Neural crest cell (in vitro differentiated cells): Measurements from ENCODE around the gene MARCO. TPM values are rescaled to one million over a fixed set of nuclear protein-coding genes. Genes with fewer than 3 reads are reported as not detected.

Experiments
- DNase-seq: peaks from one replicate; pipeline ENCODE4 v3.0.0; 2021; ENCODE audit warnings: low read depth, mixed read lengths, low spot score
- H3K27ac Mint-ChIP-seq: one replicate; pipeline ENCODE4 v1.8.0; 2021; ENCODE audit warnings: mild to moderate bottlenecking, mixed read lengths; ENCODE audit not compliant: unreplicated experiment
- H3K27me3 Mint-ChIP-seq: 2 replicates; pipeline ENCODE4 v1.8.0; 2021; ENCODE audit warnings: low read depth, mild to moderate bottlenecking, mixed read lengths
- H3K36me3 Mint-ChIP-seq: 2 replicates; pipeline ENCODE4 v1.8.0; 2021; ENCODE audit warnings: low read depth, mild to moderate bottlenecking, mixed read lengths
- H3K4me1 Mint-ChIP-seq: 2 replicates; pipeline ENCODE4 v1.8.0; 2021; ENCODE audit warnings: mixed read lengths
- H3K4me3 Mint-ChIP-seq: one replicate; pipeline ENCODE4 v1.8.0; 2021; ENCODE audit warnings: mild to moderate bottlenecking, mixed read lengths
- H3K9me3 Mint-ChIP-seq: 2 replicates; pipeline ENCODE4 v1.8.0; 2021; ENCODE audit warnings: mixed read lengths
- CTCF ChIP-seq: fragments of 200-600 bp; sonication (generic); conservative IDR thresholded peaks from 2 replicates; pipeline ENCODE4 v1.5.0; 2021; ENCODE audit warnings: antibody characterized with exemption, mild to moderate bottlenecking
- total RNA-seq: library from RNA; stranded (reverse); gene quantifications from 2 replicates; pipeline ENCODE4 v1.2.1, GENCODE V29; 2021

Gene MARCO
- total RNA-seq, 1 donor from 2014 or later = 0.54 TPM

DNA sequence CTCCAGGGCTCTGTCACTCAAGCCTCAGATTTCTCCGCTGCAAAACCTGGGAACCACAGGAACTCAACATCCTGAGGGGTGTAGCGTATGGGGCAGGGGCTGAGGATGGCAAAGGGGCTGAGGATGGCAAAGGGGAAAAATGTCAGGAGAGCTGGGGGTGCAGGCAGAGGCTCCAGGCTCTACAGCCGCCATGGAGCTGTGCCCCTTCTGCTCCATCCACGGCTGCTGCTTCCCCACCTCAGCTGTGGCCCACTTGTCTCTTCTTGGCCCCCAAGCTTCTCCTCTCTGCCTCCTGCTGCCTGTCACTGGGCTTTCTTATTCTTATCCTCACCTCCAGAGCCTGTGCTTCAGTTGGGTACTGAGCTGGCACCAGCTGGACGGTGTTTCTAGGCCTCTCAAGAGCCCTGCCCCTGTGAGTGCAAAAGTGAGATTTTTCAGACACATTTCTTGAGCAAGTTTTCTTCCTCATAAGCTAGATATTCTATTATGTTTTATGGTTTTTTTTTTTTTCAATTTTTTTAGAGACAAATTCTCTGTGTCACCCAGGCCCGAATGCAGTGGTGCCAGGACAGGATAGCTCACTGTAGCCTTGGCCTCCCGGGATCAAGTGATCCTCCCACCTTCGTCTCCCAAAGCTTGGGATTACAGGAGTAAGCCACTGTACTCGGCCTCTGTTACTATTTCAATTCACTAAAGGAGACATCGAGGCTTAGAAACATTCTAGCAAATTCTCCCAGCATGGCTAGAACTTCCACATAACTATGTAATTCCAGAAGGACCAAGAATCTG, 49.0 kb downstream of the MARCO start:
- no peaks in the 10 kb centered on the region for H3K36me3 Mint-ChIP-seq
- no peak for TF ChIP-seq CTCF
- H3K4me1 Mint-ChIP-seq = no peaks in the 10 kb centered on the region
- no peaks in the 10 kb centered on the region for H3K9me3 Mint-ChIP-seq
- H3K27me3 Mint-ChIP-seq = peaks cover 35% of the 10 kb centered on the region
- no peak overlapping the region for H3K4me3 Mint-ChIP-seq
- H3K27ac Mint-ChIP-seq = no peak overlapping the region
- no peak for DNase-seq

DNA sequence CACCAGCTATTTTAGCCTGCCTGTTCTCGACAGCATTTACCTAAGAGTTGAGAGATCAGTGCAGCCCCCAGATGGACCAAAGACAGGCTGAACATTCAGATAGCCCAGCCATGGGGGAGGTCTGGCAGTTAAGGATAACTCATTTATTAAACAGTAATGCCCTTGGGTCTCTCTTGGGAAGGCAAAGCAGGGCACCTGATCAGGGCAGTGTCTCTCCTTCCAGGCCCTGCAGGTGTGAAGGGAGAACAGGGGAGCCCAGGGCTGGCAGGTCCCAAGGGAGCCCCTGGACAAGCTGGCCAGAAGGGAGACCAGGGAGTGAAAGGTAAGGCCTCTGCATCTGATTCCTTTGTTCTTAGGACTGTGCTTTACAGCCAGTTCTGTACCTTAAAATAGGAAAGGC, 49.6 kb downstream of the MARCO start:
- Mint-ChIP-seq H3K27me3 (peaks cover 31% of the 10 kb centered on the region), H3K4me1 (no peaks in the 10 kb centered on the region), H3K4me3 (no peak overlapping the region), H3K36me3 (no peaks in the 10 kb centered on the region), H3K9me3 (no peaks in the 10 kb centered on the region), H3K27ac (no peak overlapping the region)
- TF ChIP-seq CTCF = no peak
- DNase-seq = no peak

DNA sequence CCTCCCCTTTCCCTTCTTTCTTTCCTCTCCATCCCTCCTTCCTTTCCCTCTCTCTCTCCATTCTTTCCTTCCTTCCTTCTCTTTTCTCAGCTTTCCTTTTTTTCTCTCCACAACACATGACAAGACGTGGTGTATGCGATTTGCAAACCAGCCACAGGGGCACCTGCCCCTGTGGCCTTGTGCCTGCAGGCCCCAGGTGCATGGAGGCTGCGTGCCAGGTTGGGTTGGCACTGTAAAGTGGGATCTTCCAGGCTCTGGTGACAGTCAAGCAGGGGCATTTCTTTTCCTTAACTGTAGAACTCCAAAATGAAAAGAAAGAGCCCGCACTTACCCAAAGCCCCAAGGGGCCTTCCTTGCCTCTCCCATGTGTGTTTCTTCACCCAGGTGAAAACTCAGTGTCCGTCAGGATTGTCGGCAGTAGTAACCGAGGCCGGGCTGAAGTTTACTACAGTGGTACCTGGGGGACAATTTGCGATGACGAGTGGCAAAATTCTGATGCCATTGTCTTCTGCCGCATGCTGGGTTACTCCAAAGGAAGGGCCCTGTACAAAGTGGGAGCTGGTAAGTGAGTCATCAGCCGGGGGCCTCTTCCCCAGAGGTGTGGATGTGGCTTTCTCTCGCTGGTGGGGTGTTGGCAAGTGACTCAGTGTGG, 50.9 kb downstream of the MARCO start:
- no peak for TF ChIP-seq CTCF
- Mint-ChIP-seq H3K4me1 (no peaks in the 10 kb centered on the region), H3K4me3 (no peak overlapping the region), H3K27ac (no peak overlapping the region), H3K36me3 (no peaks in the 10 kb centered on the region), H3K9me3 (no peaks in the 10 kb centered on the region), H3K27me3 (peaks cover 22% of the 10 kb centered on the region)
- DNase-seq = no peak

- Mint-ChIP-seq H3K9me3 (no peaks in the 10 kb centered on the region), H3K27me3 (peaks cover 20% of the 10 kb centered on the region), H3K4me3 (no peak overlapping the region), H3K27ac (no peak overlapping the region), H3K36me3 (no peaks in the 10 kb centered on the region), H3K4me1 (no peaks in the 10 kb centered on the region)
- TF ChIP-seq CTCF = no peak
- no peak for DNase-seq
Observed at GRCh38 chr2:118993392-118993752, 51.4 kb downstream of the MARCO start.

GRCh38 chr2:118994172-118994700, 52.2 kb downstream of the MARCO start:
- H3K36me3 Mint-ChIP-seq = no peaks in the 10 kb centered on the region
- TF ChIP-seq CTCF = no peak
- DNase-seq = no peak
- H3K27me3 Mint-ChIP-seq = peaks cover 16% of the 10 kb centered on the region
- no peak overlapping the region for H3K4me3 Mint-ChIP-seq
- no peak overlapping the region for H3K27ac Mint-ChIP-seq
- H3K9me3 Mint-ChIP-seq = no peaks in the 10 kb centered on the region
- no peaks in the 10 kb centered on the region for H3K4me1 Mint-ChIP-seq
